Measurements from ENCODE around the gene TEFM. TPM values are rescaled to one million over a fixed set of nuclear protein-coding genes. Genes with fewer than 3 reads are reported as not detected.
A peak's percentile ranks its signal among the peaks of the same experiment; 100 is the strongest.
"Not testable (repeated sequence)": the region's sequence is repeated elsewhere in the genome, so short reads cannot be mapped to it uniquely, and the experiment has no call there.

The TEFM gene
- 5.8 and 6.7 TPM in 2 replicates for total RNA-seq

- DNase-seq (ENCODE audit: low read depth in 2 of 2) = peak; percentile 84 to 89
These were observed at the start of gene TEFM for GRCh38 chr17:30906101-30906911. TSS of gene TEFM (minus strand) at chr17:30906238. CDS start at chr17:30906198, 40 bp downstream.

- no peak for DNase-seq (ENCODE audit: low read depth in 2 of 2)
These were observed 48.2 kb upstream of the TEFM start for GRCh38 chr17:30954046-30954830.

- no peak for DNase-seq (ENCODE audit: low read depth in 2 of 2)
These were observed 46.8 kb upstream of the TEFM start for GRCh38 chr17:30952638-30953393.

DNA sequence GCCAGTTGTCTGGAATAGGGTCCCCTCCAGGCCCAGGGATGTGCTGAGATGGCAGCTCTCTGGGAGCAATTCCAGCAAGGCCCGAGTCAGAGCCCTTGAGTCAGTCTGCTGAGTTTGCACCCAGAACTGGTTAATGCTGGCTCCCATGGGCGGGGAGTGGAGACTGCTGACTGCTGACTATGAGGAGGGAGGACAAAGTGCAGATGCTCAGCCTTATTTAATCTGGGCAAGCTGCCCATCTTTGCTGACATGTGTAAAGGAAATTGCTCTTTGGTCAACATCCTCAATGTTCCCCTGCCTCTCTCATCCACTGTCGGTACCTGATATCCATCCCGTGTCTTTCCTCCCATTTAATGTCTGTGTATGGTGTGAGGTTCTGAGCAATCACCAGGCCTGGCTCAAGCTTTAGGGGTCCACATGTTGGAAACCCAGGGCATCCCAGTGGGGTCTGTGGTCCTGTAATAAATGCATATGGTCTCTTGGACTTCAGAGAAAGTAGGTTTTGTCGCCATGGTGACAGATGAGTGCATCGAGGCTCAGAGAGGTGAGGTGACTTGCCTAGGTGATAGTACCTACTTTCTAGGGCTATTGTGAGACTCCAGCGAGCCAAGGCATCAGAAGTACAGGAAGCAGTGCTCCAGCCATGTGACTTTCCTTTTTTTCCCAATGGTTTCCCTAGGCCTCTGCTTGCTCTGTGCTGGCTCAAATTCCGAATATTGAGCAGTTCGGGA lies 44.8 kb upstream of the TEFM start:
- DNase-seq (ENCODE audit: low read depth in 2 of 2) = peak; percentile 67 to 78

DNA sequence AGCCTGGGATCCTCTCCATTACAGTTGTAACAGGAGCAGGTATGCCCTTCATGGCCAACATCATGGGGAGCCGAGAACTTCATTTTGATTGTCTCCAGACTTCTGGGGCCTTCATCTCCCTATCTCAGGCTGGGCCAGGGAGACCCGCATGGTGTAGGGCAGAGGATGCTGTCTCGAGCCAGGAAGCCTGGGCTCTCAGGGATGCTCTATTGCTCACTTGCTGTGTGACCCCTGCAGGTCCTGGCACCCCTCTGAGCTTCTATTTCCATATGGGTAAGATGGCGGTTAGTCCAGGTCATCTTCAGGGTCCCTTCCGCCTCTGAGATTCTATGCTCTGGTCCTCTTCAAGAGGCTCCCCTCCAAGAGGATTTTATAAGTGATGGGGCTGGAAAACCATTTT lies 44.2 kb upstream of the TEFM start:
- DNase-seq (ENCODE audit: low read depth in 2 of 2) = no peak

DNA sequence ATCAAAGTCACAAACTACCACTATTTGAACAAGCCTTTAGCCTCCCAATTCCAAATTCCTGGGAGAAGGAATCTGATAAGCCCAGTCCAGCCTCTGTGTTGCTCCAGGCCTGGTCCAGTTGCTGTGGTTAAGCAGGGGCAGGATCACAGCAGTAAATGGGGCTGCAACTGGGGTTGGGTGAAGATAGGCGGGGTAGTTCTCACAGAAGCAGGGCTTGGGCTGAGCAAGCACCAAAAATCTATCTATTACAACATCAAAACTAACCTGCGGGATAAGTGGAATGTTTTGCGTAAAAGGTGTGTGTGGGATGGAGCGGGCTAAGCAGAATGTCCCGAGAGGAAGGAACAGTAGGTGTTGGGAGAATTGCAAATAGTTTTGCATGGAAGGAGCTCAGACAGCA lies 41.8 kb upstream of the TEFM start:
- no peak for DNase-seq (ENCODE audit: low read depth in 2 of 2)

GRCh38 chr17:30942308-30943079 lies 36.5 kb upstream of the TEFM start:
- DNase-seq (ENCODE audit: low read depth in 2 of 2) = no peak

DNA sequence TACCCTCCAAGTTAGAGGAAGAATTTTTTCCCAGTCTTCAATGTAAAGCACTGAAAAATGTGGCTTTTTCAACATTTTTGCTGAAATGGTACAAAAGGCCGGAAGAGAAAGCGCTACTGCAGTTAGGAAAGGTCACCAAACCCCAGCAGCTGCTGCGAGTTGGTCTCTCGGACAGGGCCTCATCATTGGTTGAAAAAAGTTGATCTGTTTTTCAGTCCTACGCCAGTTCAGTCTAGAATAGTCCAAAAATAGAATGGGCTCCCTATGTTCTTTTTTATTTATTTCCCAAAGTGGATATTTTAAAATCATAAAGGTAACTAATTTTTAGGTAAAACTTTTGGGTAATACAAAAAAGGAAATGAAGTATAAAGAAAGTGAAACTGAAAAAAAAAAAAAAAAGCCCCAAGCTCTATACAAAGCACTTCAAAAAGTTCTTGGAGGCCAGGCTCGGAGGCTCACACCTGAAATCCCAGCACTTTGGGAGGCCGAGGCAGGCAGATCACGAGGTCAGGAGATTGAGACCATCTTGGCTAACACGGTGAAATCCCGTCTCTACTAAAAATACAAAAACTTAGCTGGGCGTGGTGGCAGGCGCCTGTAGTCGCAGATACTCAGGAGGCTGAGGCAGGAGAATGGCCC lies 33.1 kb upstream of the TEFM start:
- DNase-seq (ENCODE audit: low read depth in 2 of 2) = no peak

DNA sequence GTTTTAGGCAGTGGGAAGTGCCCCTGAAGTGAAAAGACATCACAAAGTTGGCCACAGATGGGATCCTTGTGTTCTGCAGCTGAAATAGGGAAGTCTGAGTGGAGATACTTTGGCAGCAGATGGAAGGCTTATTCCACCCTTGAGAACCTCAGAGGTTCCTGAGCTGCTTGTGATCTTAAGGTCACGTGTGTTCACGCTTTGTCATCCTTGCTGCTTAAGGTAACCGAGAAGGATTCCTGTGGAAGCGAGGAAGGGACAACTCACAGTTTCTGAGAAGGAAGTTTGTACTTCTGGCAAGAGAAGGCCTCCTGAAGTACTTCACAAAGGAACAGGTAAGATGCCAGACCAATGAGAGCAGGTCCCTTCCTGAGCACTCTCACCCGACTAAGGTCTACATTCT lies 27.9 kb upstream of the TEFM start:
- DNase-seq (ENCODE audit: low read depth in 2 of 2) = no peak

DNA sequence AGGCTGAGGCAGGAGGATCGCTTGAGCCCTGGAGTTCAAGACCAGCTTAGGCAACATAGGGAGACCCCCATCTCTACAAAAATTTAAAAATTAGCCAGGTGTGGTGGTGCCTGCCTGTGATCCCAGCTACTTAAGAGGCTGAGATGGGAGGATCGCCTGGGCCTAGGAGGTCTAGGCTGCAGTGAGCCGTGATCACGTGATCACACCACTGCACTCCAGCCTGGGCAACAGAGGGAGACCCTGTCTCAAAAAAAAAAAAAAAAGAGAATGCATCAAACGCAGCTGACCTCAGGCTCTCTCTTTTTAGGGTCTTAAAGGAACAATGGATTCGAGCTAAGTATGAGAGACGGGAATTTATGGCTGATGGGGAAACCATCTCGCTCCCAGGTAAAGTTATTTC lies 25.5 kb upstream of the TEFM start:
- DNase-seq (ENCODE audit: low read depth in 2 of 2) = not testable (repeated sequence)

DNA sequence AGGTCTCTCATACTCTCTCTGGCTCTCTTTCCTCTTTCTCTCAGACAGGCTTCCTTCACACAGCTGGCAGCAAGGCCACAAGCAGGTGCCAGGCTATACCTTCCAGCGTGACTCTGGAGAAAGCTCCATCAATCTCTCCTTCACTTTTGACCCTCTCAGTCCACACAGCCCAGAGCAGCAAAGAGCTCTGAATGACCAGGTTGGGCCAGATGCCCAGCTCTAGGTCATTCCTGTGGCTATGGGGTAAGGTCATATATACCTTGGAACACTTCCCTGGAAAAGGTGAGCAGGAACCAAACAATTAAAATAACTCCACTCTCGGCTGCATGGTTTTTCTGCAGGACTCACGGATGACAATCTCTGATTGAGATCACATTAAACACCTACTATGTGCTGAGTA lies 24.5 kb upstream of the TEFM start:
- DNase-seq (ENCODE audit: low read depth in 2 of 2) = no peak

GRCh38 chr17:30929861-30930260 lies 23.8 kb upstream of the TEFM start:
- not testable (repeated sequence) for DNase-seq (ENCODE audit: low read depth in 2 of 2)

GRCh38 chr17:30929081-30929633 lies 23.1 kb upstream of the TEFM start:
- DNase-seq (ENCODE audit: low read depth in 2 of 2) = no peak

- no peak for DNase-seq (ENCODE audit: low read depth in 2 of 2)
These were observed 22.5 kb upstream of the TEFM start for GRCh38 chr17:30928584-30928983.

DNA sequence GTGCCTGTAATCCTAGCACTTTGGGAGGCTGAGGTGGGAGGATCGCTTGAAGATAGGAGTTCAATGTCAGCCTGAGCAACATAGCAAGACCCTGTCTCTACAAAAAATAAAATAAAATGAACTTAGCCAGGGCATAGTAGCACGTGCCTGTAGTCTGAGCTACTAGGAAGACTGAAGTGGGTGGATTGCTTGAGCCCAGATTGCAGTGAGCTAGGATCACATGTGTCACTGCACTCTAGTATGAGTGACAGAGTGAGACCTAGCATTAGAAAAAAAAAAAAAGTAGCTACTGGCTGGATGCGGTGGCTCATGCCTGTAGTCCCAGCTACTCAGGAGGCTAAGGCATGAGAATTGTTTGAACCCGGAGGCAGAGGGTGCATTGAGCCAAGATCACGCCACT lies 21.7 kb upstream of the TEFM start:
- DNase-seq (ENCODE audit: low read depth in 2 of 2) = no peak

DNA sequence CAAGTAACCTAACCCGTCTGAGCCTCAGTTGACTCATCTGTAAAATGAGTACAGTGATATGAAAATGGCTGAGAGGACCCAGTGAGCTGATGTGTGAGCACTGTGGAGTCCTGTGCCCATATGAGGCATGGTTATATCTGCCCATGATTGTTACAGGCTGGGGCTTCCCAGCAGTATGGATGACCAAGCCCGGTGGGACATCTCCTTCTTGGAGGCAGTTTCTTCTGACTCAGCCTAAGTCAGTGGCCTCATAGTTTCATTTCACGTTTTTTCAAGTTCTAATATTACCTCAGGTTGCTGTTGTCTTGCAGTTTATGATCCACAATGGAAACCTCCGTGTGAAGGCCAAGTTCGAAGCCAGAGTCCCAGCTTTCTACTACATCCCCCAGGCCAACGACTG lies 20.5 kb upstream of the TEFM start:
- no peak for DNase-seq (ENCODE audit: low read depth in 2 of 2)

GRCh38 chr17:30924341-30924740 lies 18.3 kb upstream of the TEFM start:
- DNase-seq (ENCODE audit: low read depth in 2 of 2) = no peak

- DNase-seq (ENCODE audit: low read depth in 2 of 2) = no peak
These were observed 16.4 kb upstream of the TEFM start for GRCh38 chr17:30922235-30923030.
